GM13977 (cell line): ENCODE data around the gene CMTM2.

ENCODE experiments used
- DNase-seq: peaks from one replicate; pipeline ENCODE4 v3.0.0; 2012; ENCODE audit warnings: low spot score
- CTCF ChIP-seq: IDR thresholded peaks from 2 replicates; pipeline ENCODE4 v1.5.1; 2012; ENCODE audit warnings: mild to moderate bottlenecking, control low read depth; ENCODE audit not compliant: insufficient read depth; ENCODE audit errors: extremely low read depth, missing control alignments
- in situ Hi-C: fragments of 300-500 bp; cut with MboI; formaldehyde crosslinking; loops from one replicate; pipeline ENCODE4 v1.12.0; 2022; ENCODE audit warnings: low sequenced_read_pairs, low pct_unique_long_range_greater_than_20kb, mixed read lengths, inconsistent platforms; ENCODE audit not compliant: unreplicated experiment

CMTM2 gene

GRCh38 chr16:66539623-66540469 is 39.4 kb upstream of the CMTM2 start:
- in situ Hi-C loops, result no loop called here
- no peak for TF ChIP-seq CTCF
- no peak for DNase-seq

DNA sequence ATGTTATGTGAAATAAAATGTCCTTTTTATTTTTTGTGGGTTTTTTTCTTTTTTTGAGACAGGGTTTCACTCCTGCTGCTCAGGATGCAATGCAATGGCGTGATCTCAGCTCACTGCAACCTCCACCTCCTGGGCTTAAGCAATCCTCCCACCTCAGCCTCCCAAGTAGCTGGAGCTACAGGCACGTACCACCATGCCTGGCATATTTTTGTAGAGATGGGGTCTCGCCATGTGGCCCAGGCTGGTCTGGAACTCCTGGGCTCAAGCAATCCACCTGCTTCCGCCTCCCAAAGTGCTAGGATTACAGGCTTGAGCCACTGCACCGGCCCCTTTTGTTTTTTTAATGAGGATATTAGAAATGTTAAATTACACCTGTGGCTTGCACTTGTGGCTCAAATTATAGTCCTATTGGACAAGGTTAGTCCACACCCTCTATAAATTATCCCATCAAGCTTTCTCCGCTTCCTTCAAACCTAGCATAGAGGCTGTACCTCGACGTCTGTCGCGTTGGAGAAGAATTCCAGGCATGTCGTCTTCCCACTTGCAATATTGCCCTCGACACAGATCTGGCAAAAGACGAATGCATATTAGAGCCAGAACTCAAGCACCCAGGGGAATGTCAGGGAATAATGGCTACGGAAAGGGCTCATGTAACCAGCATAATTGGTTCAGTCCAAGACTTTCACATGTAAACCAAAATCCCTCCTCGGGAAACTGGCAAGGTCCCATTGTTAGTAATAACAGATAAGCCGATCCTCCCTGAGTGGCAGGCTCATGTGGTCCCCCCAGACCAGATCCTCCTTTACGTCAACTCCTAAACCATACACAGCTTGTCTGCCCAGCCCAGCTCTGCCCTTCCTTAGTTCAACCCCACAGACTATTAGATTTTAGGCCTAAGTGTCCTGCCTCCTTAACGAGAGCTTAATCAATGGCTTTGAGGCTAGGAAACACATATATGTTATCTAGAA is 37.6 kb upstream of the CMTM2 start:
- no peak for DNase-seq
- in situ Hi-C loops, result no loop called here
- TF ChIP-seq CTCF, result no peak

- in situ Hi-C loops, result no loop called here
- no peak for TF ChIP-seq CTCF
- DNase-seq, result no peak
Observed at GRCh38 chr16:66542396-66542795, 36.9 kb upstream of the CMTM2 start.

GRCh38 chr16:66543541-66543940 is 35.7 kb upstream of the CMTM2 start:
- TF ChIP-seq CTCF, result no peak
- no peak for DNase-seq
- in situ Hi-C loops, result no loop called here

DNA sequence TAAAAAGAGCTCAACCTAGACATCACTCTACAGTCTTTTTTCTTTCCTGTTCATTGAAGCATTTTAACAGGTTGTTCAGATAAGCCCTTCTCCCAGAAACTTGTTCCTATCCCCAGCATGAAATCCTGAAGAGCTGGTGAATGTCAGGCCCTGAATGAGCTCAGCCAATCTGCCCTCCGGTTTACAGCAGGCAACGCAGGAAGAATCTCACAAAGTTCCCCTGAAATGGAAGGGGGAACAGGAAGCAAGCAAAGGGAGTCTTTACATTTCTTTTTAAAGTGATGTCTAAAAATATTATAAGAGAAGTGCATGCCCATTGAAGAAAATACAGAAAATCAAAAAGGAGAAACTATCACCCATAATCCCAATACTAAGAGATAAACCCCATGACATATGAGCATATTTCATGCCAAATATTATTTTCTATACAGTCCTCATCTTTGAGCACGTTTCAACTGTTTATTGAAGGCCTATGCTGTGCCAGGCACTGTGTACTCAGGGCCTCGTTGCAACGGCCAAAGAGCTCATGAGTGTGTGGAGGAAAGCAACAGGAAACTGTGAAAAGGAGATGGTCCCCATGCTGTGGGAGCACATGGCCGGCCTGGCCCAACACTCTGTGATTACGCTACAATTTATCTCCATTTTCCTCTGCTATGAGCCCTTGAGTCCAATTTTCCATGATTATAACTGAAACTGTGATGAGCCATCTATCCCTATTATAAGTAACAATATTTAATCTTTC is 35.1 kb upstream of the CMTM2 start:
- in situ Hi-C loops, result no loop called here
- no peak for TF ChIP-seq CTCF
- DNase-seq, result no peak
